Measurements from ENCODE around the gene EGFL8.

The EGFL8 gene

GRCh38 chr6:32215617-32216016 lies 51.2 kb downstream of the EGFL8 start:
- Histone ChIP-seq H3K36me3 (ENCODE audit: control insufficient read depth, insufficient read depth, low read length) (no peaks in the 10 kb centered on the region), H3K4me1 (ENCODE audit: control insufficient read depth, insufficient read depth, low read length) (no peaks in the 10 kb centered on the region), H3K9ac (ENCODE audit: low read length) (no peak overlapping the region), H3K27me3 (ENCODE audit: control insufficient read depth, insufficient read depth, low read length) (no peaks in the 10 kb centered on the region), H3K4me3 (ENCODE audit: low read length) (no peak overlapping the region), H3K9me3 (ENCODE audit: control insufficient read depth, low read length) (no peaks in the 10 kb centered on the region)

GRCh38 chr6:32216285-32216684 lies 51.9 kb downstream of the EGFL8 start:
- Histone ChIP-seq H3K9me3 (ENCODE audit: control insufficient read depth, low read length) (no peaks in the 10 kb centered on the region), H3K4me3 (ENCODE audit: low read length) (no peak overlapping the region), H3K36me3 (ENCODE audit: control insufficient read depth, insufficient read depth, low read length) (no peaks in the 10 kb centered on the region), H3K27me3 (ENCODE audit: control insufficient read depth, insufficient read depth, low read length) (no peaks in the 10 kb centered on the region), H3K4me1 (ENCODE audit: control insufficient read depth, insufficient read depth, low read length) (no peaks in the 10 kb centered on the region), H3K9ac (ENCODE audit: low read length) (no peak overlapping the region)

GRCh38 chr6:32216998-32217397 lies 52.6 kb downstream of the EGFL8 start:
- Histone ChIP-seq H3K4me1 (ENCODE audit: control insufficient read depth, insufficient read depth, low read length) (no peaks in the 10 kb centered on the region), H3K27me3 (ENCODE audit: control insufficient read depth, insufficient read depth, low read length) (no peaks in the 10 kb centered on the region), H3K4me3 (ENCODE audit: low read length) (no peak overlapping the region), H3K36me3 (ENCODE audit: control insufficient read depth, insufficient read depth, low read length) (no peaks in the 10 kb centered on the region), H3K9me3 (ENCODE audit: control insufficient read depth, low read length) (no peaks in the 10 kb centered on the region), H3K9ac (ENCODE audit: low read length) (no peak overlapping the region)

Measured in mucosa of stomach (tissue), 1 donor.